Trophoblast cell (in vitro differentiated cells and primary cell): ENCODE measurements around the gene CLDN11.

Source experiments
- DNase-seq, 2 donors: peaks; one replicate each; pipeline ENCODE4 v3.0.0-alpha.2; 2016
- H2AFZ ChIP-seq: 2 replicates; pipeline ENCODE4 v1.6.1; 2013; ENCODE audit warnings: low read length, moderate library complexity, mild to moderate bottlenecking; ENCODE audit not compliant: insufficient read depth, poor library complexity
- H2AK5ac ChIP-seq: 2 replicates; pipeline ENCODE4 v1.6.1; 2013; ENCODE audit warnings: mild to moderate bottlenecking, low read length
- H2BK120ac ChIP-seq: 2 replicates; pipeline ENCODE4 v1.6.1; 2013; ENCODE audit warnings: low read length, mild to moderate bottlenecking, moderate library complexity; ENCODE audit not compliant: insufficient read depth, poor library complexity
- H2BK12ac ChIP-seq: 2 replicates; pipeline ENCODE4 v1.6.1; 2013; ENCODE audit warnings: mild to moderate bottlenecking, low read length, moderate library complexity
- H2BK5ac ChIP-seq: 2 replicates; pipeline ENCODE4 v1.6.1; 2013; ENCODE audit warnings: low read length, low read depth, moderate library complexity, mild to moderate bottlenecking; ENCODE audit not compliant: poor library complexity
- H3K14ac ChIP-seq: 2 replicates; pipeline ENCODE4 v1.6.1; 2013; ENCODE audit warnings: mild to moderate bottlenecking, low read length
- H3K18ac ChIP-seq: 2 replicates; pipeline ENCODE4 v1.6.1; 2013; ENCODE audit warnings: mild to moderate bottlenecking, low read length
- H3K23ac ChIP-seq: 2 replicates; pipeline ENCODE4 v1.6.1; 2013; ENCODE audit warnings: low read length
- H3K27ac ChIP-seq: 2 replicates; pipeline ENCODE4 v1.5.1; 2013; ENCODE audit warnings: low read depth, mild to moderate bottlenecking, inconsistent platforms, low read length, moderate library complexity
- H3K27me3 ChIP-seq: 2 replicates; pipeline ENCODE4 v1.6.1; 2013; ENCODE audit warnings: inconsistent platforms, mild to moderate bottlenecking, low read length, moderate library complexity; ENCODE audit not compliant: insufficient read depth
- H3K36me3 ChIP-seq, 2 experiments: 1 replicate in 1 of 2; 2 replicates in 1 of 2; pipeline ENCODE4 v1.6.1; 2013; ENCODE audit warnings: low read length in 2 of 2, mild to moderate bottlenecking in 2 of 2, moderate library complexity in 1 of 2; ENCODE audit not compliant: insufficient read depth in 2 of 2, control insufficient read depth in 1 of 2
- H3K4ac ChIP-seq: 2 replicates; pipeline ENCODE4 v1.6.1; 2013; ENCODE audit warnings: low read depth, mild to moderate bottlenecking, low read length, moderate library complexity
- H3K4me1 ChIP-seq, 2 experiments: 1 replicate in 1 of 2; 2 replicates in 1 of 2; pipeline ENCODE4 v1.6.1; 2013; ENCODE audit warnings: low read length in 2 of 2, mild to moderate bottlenecking in 2 of 2, moderate library complexity in 1 of 2; ENCODE audit not compliant: insufficient read depth in 2 of 2, control insufficient read depth in 1 of 2
- H3K4me2 ChIP-seq: 2 replicates; pipeline ENCODE4 v1.6.1; 2013; ENCODE audit warnings: inconsistent platforms, mild to moderate bottlenecking, low read length, moderate library complexity
- H3K4me3 ChIP-seq: 2 replicates; pipeline ENCODE4 v1.5.1; 2013; ENCODE audit warnings: mild to moderate bottlenecking, low read depth, low read length, inconsistent platforms
- H3K79me1 ChIP-seq: one replicate; pipeline ENCODE4 v1.6.1; 2013; ENCODE audit warnings: low read length
- H3K79me2 ChIP-seq: 2 replicates; pipeline ENCODE4 v1.6.1; 2013; ENCODE audit warnings: low read length, mild to moderate bottlenecking; ENCODE audit not compliant: control insufficient read depth, insufficient read depth, poor library complexity
- H3K9ac ChIP-seq: 2 replicates; pipeline ENCODE4 v1.6.1; 2013; ENCODE audit warnings: mild to moderate bottlenecking, low read length
- H3K9me3 ChIP-seq: 2 replicates; pipeline ENCODE4 v1.6.1; 2013; ENCODE audit warnings: low read depth, mild to moderate bottlenecking, control low read depth, inconsistent platforms, low read length; ENCODE audit not compliant: insufficient read depth
- H4K12ac ChIP-seq: 2 replicates; pipeline ENCODE4 v1.6.1; 2013; ENCODE audit warnings: low read depth, mild to moderate bottlenecking, low read length, moderate library complexity
- H4K8ac ChIP-seq: 2 replicates; pipeline ENCODE4 v1.6.1; 2013; ENCODE audit warnings: low read depth, mild to moderate bottlenecking, low read length, moderate library complexity
- H4K91ac ChIP-seq: one replicate; pipeline ENCODE4 v1.6.1; 2013; ENCODE audit warnings: low read depth, mild to moderate bottlenecking, low read length, moderate library complexity
- WGBS: extraction: QIAGEN DNeasy Blood & Tissue Kit; methylation state at CpG from one replicate; pipeline ENCODE4 v1.1.7; 2013; ENCODE audit warnings: missing lambda C conversion rate; ENCODE audit not compliant: insufficient read length, insufficient coverage; ENCODE audit errors: extremely low coverage; 5-methylcytosine and 5-hydroxymethylcytosine counted together

Gene CLDN11

DNA sequence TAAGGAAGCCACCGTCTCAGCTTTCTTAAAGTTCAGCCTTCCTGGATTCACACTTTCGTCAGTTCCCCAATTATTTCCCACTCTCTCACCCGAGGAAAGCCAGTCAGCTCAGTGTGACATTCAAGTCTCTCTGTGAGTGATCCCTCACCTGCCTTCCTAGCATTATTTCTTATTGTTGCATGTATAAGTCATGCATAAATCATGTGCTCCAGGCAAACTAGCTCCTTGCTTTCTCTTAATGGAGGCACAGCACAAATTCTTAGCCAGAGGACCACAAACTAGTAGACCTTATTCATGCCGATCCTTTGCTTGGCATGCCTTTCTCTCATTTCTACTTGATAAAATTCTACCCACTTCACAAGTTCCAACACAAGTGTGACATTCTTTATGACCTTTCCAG, 44.3 kb downstream of the CLDN11 start:
- Histone ChIP-seq H3K27me3 (no peaks in the 10 kb centered on the region), H3K23ac (no peak overlapping the region), H3K36me3 (no peaks in the 10 kb centered on the region), H3K4me2 (no peak overlapping the region), H3K79me1 (no peaks in the 10 kb centered on the region), H3K9me3 (no peaks in the 10 kb centered on the region), H3K4ac (no peak overlapping the region), H3K4me3 (no peak overlapping the region), H2BK120ac (no peak overlapping the region), H3K9ac (no peak overlapping the region), H2BK5ac (no peak overlapping the region), H3K4me1 (no peaks in the 10 kb centered on the region), H2BK12ac (no peak overlapping the region), H2AFZ (no peak overlapping the region), H4K91ac (no peak overlapping the region), H3K18ac (no peak overlapping the region), H3K79me2 (no peaks in the 10 kb centered on the region), H4K12ac (no peak overlapping the region), H2AK5ac (no peak overlapping the region), H4K8ac (no peak overlapping the region), H3K27ac (no peak overlapping the region), H3K14ac (no peak overlapping the region)
- peak; percentile 58 to 78 for DNase-seq
- WGBS: no CpG with 5 or more reads among the region's 4 CpGs

DNA sequence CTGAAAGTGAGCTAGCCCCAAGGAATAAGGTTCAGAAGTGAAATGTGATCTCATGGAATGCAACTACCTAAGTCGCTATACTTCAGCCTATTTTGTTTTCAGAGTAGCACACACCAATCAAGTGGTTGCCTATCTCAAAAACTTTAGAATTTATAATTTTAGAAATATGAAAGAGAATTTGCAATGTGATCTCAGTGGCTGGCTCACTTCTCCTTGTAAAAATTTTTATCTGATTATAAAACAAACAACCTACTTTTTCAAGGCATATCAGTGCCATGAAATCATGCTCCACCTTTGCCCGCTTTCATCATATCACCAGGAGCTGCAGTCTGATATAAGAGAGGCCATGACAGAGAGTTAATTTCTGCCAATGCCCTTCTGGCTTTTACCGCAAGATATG, 47.3 kb downstream of the CLDN11 start:
- Histone ChIP-seq H4K91ac (no peak overlapping the region), H4K12ac (no peak overlapping the region), H3K27me3 (no peaks in the 10 kb centered on the region), H3K79me2 (no peaks in the 10 kb centered on the region), H3K9me3 (no peaks in the 10 kb centered on the region), H3K4me1 (no peaks in the 10 kb centered on the region), H2BK120ac (no peak overlapping the region), H3K9ac (no peak overlapping the region), H3K4me2 (no peak overlapping the region), H3K23ac (no peak overlapping the region), H4K8ac (no peak overlapping the region), H2BK5ac (no peak overlapping the region), H2AFZ (no peak overlapping the region), H3K4me3 (no peak overlapping the region), H3K27ac (no peak overlapping the region), H2AK5ac (no peak overlapping the region), H3K79me1 (no peaks in the 10 kb centered on the region), H3K4ac (no peak overlapping the region), H3K14ac (no peak overlapping the region), H2BK12ac (no peak overlapping the region), H3K18ac (no peak overlapping the region), H3K36me3 (no peaks in the 10 kb centered on the region)
- no peak for DNase-seq
- no CpG with 5 or more reads among the region's 3 CpGs for WGBS

DNA sequence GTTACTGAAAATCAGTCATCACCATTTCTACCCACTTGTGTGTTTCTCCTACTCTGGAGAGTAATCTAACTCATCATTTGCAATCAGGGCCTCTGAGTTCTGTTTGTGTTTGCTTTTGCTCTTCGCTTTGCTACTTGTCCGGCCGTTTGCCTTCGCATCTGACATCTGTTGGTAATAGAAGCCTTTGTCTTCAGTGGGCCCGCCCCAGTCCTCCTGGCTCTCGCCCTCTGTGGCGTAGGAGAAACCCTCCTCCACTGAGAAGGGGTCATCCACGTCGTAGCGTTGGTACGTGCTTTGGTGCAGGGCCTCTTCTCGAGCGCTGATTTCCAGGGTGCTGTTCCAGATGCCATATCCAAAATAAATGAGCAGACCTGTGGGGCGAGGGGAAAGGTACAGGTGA, 48.3 kb downstream of the CLDN11 start:
- Histone ChIP-seq H4K8ac (no peak overlapping the region), H3K36me3 (no peaks in the 10 kb centered on the region), H2AFZ (no peak overlapping the region), H3K23ac (no peak overlapping the region), H3K4me1 (no peaks in the 10 kb centered on the region), H2BK5ac (no peak overlapping the region), H3K79me2 (no peaks in the 10 kb centered on the region), H4K91ac (no peak overlapping the region), H3K27me3 (no peaks in the 10 kb centered on the region), H3K18ac (no peak overlapping the region), H2BK12ac (no peak overlapping the region), H3K9ac (no peak overlapping the region), H3K4me3 (no peak overlapping the region), H3K9me3 (no peaks in the 10 kb centered on the region), H3K79me1 (no peaks in the 10 kb centered on the region), H3K14ac (no peak overlapping the region), H4K12ac (no peak overlapping the region), H3K4ac (no peak overlapping the region), H3K27ac (no peak overlapping the region), H3K4me2 (no peak overlapping the region), H2BK120ac (no peak overlapping the region), H2AK5ac (no peak overlapping the region)
- WGBS: no CpG with 5 or more reads among the region's 14 CpGs
- DNase-seq: no peak

DNA sequence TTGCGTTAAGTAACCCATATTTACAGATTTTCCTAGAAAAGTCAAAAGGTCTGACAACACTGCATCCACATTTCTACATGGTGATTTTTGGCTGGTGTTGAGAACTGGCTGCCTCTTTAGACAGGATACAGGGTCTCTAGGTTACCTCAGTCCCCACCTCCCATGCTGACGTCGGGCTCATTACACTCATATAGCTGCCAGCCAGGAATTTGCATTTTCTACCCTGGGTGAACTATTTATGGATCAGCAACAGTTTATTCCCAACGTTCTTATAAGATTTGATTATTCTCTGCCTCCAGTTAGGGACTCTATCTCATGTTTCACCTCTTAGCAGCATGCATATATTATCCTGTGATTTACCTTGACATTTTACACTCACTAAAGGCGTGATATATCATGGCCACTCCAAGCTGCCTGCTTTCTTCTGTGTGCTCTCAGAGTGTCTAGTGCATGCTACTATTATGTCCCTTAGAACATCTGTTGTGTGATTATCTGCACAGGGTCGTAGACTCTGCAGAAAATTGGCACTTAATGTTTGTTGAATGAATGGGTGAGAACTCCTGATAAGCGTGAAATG, 49.0 kb downstream of the CLDN11 start:
- no peak for DNase-seq
- H2AK5ac ChIP-seq: no peak overlapping the region

More for the DNA sequence above, 49.0 kb downstream of the CLDN11 start:
- no peak overlapping the region for H4K8ac ChIP-seq
- no peak overlapping the region for H4K91ac ChIP-seq
- H2AFZ ChIP-seq: no peak overlapping the region
- H2BK5ac ChIP-seq: no peak overlapping the region
- H3K4me3 ChIP-seq: no peak overlapping the region
- H3K36me3 ChIP-seq: no peaks in the 10 kb centered on the region
- H3K4ac ChIP-seq: no peak overlapping the region
- no peak overlapping the region for H2BK12ac ChIP-seq
- H3K9me3 ChIP-seq: no peaks in the 10 kb centered on the region
- no peak overlapping the region for H3K23ac ChIP-seq
- no peak overlapping the region for H4K12ac ChIP-seq
- H3K27ac ChIP-seq: no peak overlapping the region
- no peak overlapping the region for H3K9ac ChIP-seq
- no peak overlapping the region for H3K14ac ChIP-seq
- no peaks in the 10 kb centered on the region for H3K79me1 ChIP-seq
- no peaks in the 10 kb centered on the region for H3K27me3 ChIP-seq
- H3K4me1 ChIP-seq: no peaks in the 10 kb centered on the region
- H2BK120ac ChIP-seq: no peak overlapping the region
- no peak overlapping the region for H3K4me2 ChIP-seq
- no peak overlapping the region for H3K18ac ChIP-seq
- H3K79me2 ChIP-seq: no peaks in the 10 kb centered on the region
- WGBS: no CpG with 5 or more reads among the region's 7 CpGs
